GM18873 (cell line): ENCODE data around the gene NADK2.
A peak's percentile ranks its signal among the peaks of the same experiment; 100 is the strongest.
"Not testable (repeated sequence)": the region's sequence is repeated elsewhere in the genome, so short reads cannot be mapped to it uniquely, and the experiment has no call there.

Experiments used
- ATAC-seq: cut with Tn5 transposase; IDR thresholded peaks from one replicate; pipeline ENCODE4 v1.9.1; 2021; ENCODE audit warnings: mild to moderate bottlenecking, moderate library complexity, moderate number of reproducible peaks; ENCODE audit not compliant: unreplicated experiment, low FRiP score

NADK2 gene

GRCh38 chr5:36215910-36216309 lies 25.8 kb downstream of the NADK2 start:
- no peak for ATAC-seq

- no peak for ATAC-seq
These were observed 27.3 kb downstream of the NADK2 start for GRCh38 chr5:36214436-36214835.

- ATAC-seq, result no peak
These were observed 32.1 kb downstream of the NADK2 start for GRCh38 chr5:36209664-36210063.

- no peak for ATAC-seq
These were observed 32.9 kb downstream of the NADK2 start for GRCh38 chr5:36208786-36209185.

- no peak for ATAC-seq
These were observed 34.8 kb downstream of the NADK2 start for GRCh38 chr5:36206913-36207312.

- no peak for ATAC-seq
These were observed 36.4 kb downstream of the NADK2 start for GRCh38 chr5:36205329-36205728.

- ATAC-seq, result no peak
These were observed 39.2 kb downstream of the NADK2 start for GRCh38 chr5:36202521-36202961.

GRCh38 chr5:36200513-36200912 lies 41.2 kb downstream of the NADK2 start:
- no peak for ATAC-seq

- no peak for ATAC-seq
These were observed 42.1 kb downstream of the NADK2 start for GRCh38 chr5:36199620-36200019.

- ATAC-seq, result not testable (repeated sequence)
These were observed 42.9 kb downstream of the NADK2 start for GRCh38 chr5:36198783-36199182.

GRCh38 chr5:36198281-36198680 lies 43.4 kb downstream of the NADK2 start:
- no peak for ATAC-seq

- ATAC-seq, result no peak
These were observed 48.0 kb downstream of the NADK2 start for GRCh38 chr5:36193746-36194145.

- not testable (repeated sequence) for ATAC-seq
These were observed 57.3 kb downstream of the NADK2 start for GRCh38 chr5:36184408-36184807.

GRCh38 chr5:36181774-36182173 lies 60.0 kb downstream of the NADK2 start:
- ATAC-seq, result no peak

GRCh38 chr5:36180556-36181350 lies 61.0 kb downstream of the NADK2 start:
- no peak for ATAC-seq

- ATAC-seq, result no peak
These were observed 61.8 kb downstream of the NADK2 start for GRCh38 chr5:36179950-36180349.

GRCh38 chr5:36178524-36178890 lies 63.2 kb downstream of the NADK2 start:
- ATAC-seq, result no peak

- no peak for ATAC-seq
These were observed 63.8 kb downstream of the NADK2 start for GRCh38 chr5:36177715-36178523.

GRCh38 chr5:36177154-36177553 lies 64.6 kb downstream of the NADK2 start:
- peak; percentile 97 for ATAC-seq

- no peak for ATAC-seq
These were observed 66.7 kb downstream of the NADK2 start for GRCh38 chr5:36175043-36175442.

GRCh38 chr5:36174119-36174518 lies 67.6 kb downstream of the NADK2 start:
- no peak for ATAC-seq

- no peak for ATAC-seq
These were observed 68.3 kb downstream of the NADK2 start for GRCh38 chr5:36173426-36173825.
